GM18520 (cell line): Measurements from ENCODE around the gene GOLGA6L2.
A peak's percentile ranks its signal among the peaks of the same experiment; 100 is the strongest.
"Not testable (repeated sequence)": the region's sequence is repeated elsewhere in the genome, so short reads cannot be mapped to it uniquely, and the experiment has no call there.

Experiments used
- ATAC-seq: cut with Tn5 transposase; IDR thresholded peaks from one replicate; pipeline ENCODE4 v1.9.1; 2021; ENCODE audit not compliant: unreplicated experiment

GOLGA6L2 gene

DNA sequence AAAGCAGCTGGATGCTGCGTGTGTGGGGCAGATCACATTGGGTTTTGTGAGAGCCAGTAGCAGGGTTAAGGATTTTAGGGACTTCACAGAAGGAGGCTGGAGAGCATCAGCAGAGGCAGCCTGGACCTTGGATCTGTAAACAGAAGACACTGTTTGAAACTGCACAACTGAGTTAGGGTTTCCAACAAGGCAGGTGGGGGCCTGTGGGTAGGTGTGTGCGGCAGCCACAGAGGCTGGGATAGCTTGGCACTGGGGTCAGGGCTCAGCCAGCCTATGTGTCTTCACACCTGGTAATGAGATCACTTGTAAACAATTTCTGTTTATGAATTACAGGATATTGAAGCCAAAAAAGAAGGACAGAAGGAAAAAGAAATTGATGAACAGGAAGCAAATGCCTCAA, 12.3 kb downstream of the GOLGA6L2 start:
- ATAC-seq: not testable (repeated sequence)

GRCh38 chr15:23425327-23425726, 21.7 kb downstream of the GOLGA6L2 start:
- not testable (repeated sequence) for ATAC-seq

DNA sequence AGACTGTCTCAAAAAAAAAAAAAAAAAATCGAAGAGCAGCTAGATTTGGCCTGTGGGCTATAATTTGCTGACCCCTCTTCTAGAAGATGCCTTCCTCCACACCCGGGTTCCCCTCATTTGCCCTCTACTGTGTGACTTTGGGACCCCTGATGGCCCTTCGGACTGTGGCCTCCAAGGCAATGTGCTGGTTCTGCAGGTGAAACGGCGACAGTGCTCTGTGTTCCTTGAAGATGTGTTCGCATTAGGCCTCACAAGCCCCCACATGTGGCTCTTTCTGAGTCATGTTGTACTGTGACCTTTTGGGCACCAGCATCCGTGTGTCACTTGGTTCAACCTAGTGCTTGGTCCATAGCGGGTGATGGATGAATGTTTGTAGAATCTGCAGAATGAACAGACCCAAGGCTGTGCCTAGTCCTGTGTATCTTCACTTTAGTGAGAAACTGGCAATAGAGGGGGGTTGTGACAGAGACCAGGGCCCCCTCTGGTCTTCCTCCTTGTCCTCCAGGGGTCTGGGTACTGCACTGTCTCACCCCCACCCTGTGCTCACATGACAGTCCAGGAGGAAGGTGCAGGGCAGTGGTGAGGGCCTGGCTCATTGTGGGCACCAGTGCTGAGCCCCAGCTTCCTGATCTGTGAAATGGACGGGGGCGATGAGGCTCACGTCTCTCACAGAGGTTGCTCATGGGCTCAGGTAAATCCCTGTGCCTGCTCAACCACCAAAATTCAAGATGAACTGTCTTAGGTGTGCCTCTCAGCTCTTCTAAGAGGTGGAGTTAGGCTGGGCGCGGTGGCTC, 22.7 kb downstream of the GOLGA6L2 start:
- no peak for ATAC-seq

- ATAC-seq: peak; percentile 71
These were observed 23.9 kb downstream of the GOLGA6L2 start for GRCh38 chr15:23422946-23423708.

DNA sequence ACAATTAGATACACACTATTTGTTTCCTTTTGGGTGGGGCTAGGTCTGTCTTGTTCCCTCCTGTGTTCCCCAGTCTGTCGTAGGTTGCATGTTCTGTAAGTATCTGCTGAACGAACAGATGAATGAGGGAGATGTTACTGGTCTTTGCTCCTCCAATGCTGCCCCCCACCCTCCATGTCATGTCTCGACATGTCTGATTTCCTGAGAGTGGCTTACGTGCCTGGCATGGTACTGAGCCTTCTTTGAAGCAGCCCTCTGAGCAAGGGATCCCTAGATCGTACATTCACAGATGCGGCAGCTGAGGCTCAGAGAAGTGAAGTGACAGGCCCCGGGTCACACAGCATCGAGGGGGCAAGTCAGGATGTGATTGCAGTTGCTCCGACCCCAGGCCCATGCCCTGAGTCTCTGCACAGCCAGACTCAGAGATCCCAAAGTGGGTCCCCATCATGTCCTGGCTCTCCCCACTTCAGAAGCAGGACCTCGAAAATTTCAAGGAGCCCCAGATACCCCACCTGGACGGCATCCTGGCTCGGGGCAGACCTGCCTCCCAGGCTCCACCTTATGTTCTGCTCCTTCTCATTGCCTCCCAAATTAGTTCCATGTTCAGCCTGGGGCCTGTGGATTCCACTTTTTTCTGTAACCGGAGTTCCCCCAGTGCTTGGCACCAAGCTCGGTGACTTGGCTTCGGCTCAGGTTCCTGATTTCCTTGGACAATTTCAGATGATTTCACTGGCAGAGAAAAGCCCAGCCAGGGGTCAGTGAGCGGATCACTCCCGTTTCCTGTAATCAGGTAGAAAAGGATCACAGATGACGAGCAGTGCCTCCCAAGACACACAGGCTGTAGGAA, 24.7 kb downstream of the GOLGA6L2 start:
- ATAC-seq: no peak

- ATAC-seq: no peak
These were observed 26.1 kb downstream of the GOLGA6L2 start for GRCh38 chr15:23420806-23421575.

GRCh38 chr15:23416349-23417276, 30.4 kb downstream of the GOLGA6L2 start:
- ATAC-seq: peak; percentile 79

DNA sequence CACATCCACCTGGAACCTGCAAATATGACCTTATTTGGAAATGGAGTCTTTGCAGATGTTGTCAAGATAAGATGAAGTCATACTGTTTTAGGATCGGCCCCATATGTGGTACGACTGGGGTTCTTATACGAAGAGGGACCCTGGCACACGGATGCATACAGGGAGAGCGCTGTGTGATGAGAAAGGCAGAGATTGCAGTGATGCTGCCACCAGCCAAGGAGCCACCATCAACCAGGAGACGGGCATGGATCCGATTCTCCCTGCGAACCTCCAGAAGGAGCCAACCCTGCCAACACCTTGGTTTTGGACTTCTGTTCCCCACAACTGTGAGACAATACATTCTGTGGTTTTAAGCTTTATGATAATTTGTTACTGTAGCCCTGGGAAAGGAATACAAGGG, 31.2 kb downstream of the GOLGA6L2 start:
- ATAC-seq: not testable (repeated sequence)

DNA sequence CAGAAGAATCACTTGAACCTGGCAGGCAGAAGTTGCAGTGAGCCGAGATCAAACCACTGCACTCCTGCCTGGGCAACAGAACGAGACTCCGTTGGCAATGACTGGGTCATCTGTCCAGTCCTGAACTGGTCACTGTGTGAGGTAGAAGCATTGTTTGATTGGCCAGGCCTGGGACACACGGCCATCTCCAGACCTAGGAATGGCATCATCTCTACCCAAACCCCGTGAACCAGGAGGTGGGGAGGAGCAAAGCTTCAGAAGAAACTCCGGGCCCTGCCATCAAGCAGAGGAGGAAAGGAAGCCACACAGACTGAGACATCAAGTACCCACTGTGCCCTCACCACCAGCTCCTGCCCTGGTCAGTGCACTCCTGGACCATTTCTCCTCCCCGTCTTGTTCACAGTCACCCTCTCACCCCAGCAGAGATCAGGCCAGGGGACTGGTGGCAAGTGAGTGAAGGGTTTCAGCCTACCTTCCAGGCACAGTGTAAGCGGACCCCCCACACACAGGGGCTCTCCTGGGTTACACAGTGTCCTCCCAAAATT, 31.6 kb downstream of the GOLGA6L2 start:
- no peak for ATAC-seq

- not testable (repeated sequence) for ATAC-seq
These were observed 34.0 kb downstream of the GOLGA6L2 start for GRCh38 chr15:23412881-23413600.

GRCh38 chr15:23411841-23412240, 35.2 kb downstream of the GOLGA6L2 start:
- no peak for ATAC-seq

DNA sequence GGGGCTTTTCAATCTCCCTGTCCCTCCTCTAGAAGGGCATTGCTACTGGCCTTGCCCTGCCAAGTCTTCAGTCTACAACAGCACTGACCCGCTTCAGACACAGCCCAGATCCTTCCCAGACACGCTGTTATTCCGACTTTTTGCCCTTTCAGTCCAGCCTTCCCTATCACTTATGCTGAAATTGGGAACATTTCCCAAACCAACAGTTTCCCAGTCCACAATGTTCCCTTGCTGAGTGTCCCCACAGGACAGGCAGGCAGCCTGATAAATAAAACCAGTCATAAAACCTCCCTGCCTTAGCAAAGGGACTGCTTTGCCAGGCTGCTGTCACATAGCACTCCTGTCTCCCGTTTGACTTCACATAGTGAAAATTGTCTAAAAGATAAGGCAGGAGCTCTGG, 43.5 kb downstream of the GOLGA6L2 start:
- ATAC-seq: no peak

DNA sequence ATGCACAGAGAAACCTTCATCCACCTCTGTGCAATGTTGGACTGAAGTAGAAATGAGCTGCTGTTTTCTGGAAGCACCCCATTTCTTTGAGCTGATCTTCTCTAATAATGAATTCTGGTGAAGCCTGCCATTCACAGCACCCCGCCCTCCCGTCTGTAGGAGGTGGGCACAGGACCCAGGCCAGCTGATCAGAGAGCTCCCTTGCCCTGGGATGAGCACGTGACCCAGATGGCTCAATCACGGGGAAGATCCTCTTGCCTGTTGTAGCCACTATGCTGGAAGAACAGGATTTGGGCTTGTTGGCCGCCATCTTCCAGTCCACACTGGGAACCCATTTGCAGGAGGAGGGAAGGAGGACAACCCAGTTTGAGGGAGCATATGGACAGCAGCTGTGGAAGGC, 44.5 kb downstream of the GOLGA6L2 start:
- no peak for ATAC-seq

DNA sequence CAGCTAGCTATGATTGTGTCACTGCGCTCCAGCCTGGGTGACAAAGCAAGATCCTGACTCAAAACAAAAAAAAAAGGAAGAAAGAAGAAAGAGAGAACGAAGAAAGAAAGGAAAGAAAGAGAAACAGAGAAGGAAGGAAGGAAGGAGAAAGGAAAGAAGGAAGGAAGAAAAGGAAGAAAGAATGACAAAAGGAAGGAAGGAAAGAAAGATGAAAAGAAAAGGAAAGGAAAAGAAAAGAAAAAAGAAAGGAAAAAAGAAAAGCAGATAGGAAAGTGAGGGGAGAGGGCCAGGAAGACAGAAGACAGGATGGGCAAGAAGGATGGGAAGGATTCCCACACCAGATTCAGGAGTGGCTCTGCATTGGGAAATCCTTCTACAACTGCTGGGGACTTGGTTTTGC, 44.9 kb downstream of the GOLGA6L2 start:
- ATAC-seq: no peak

DNA sequence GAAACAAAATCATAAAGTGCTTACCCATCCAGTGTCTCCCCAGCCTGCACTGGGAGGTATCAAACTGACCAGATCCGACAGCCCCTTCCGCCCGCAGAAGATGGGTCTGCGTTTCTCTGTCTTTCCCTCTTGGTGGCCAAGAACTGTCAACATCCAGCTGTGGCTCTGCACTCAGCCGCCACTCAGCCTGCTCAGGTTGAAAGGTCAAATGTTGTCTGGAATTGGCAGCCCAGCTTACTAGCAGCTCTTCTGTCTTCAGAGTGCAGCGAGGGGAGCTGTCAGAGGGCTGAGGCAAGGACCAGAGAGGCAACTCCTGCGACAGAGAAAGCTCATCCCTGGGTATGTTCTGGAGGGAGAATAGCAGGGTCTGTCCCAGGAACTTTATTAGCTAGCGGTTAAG, 45.4 kb downstream of the GOLGA6L2 start:
- no peak for ATAC-seq

DNA sequence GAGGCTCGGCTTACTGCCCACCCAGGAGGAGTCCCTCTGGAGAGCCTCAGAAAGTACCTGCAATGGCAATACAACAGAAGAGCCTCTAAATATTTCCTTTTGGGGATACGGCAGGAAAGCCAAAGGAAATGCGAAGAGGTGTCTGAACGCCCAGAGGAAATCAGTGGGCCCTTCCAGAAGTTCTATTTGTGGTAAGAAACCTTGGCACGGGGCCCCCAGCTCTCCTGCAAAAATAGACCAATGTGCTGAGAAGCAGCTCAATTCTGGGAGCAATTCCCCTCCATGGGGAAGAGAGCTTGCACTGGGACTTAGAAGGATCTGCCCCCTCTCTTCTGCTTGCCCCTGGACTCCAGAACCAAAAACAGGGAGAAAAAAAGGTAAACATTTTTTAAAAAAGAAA, 47.8 kb downstream of the GOLGA6L2 start:
- ATAC-seq: not testable (repeated sequence)

GRCh38 chr15:23398357-23398756, 48.7 kb downstream of the GOLGA6L2 start:
- ATAC-seq: not testable (repeated sequence)

DNA sequence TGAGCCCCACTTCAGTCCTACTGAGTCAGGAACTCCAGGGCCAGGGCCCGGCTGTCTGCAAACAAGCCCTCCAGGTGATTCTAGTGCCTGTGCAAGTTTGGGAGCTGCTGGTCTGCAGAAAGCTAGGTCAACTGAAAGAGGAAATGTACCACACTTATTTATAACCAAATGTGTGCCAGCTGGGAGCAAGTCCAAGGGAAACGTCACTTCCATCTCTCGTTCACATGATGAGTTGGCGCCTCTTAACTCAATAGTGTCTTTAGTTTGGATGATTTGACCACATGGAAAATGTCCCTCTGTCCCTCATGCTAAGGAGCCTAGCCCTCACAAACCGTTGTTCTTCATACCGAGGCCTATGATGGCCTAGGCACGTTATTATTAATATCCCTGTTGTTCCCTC, 49.3 kb downstream of the GOLGA6L2 start:
- no peak for ATAC-seq

- ATAC-seq: no peak
These were observed 51.2 kb downstream of the GOLGA6L2 start for GRCh38 chr15:23395832-23396231.
